ENCODE data around the gene PEX19. TPM values are rescaled to one million over a fixed set of nuclear protein-coding genes. Genes with fewer than 3 reads are reported as not detected.

The PEX19 gene
- total RNA-seq, 1 experiment from 2014 or later, result 50.1 TPM

- POLR2A ChIA-PET (ENCODE audit: unreplicated experiment), result no interaction called here
- H3F3A ChIP-seq (ENCODE audit: insufficient read depth, low read depth), result no peaks in the 10 kb centered on the region; the same call in none of the 2 replicates
- no peaks in the 10 kb centered on the region for H3K27me3 ChIP-seq (ENCODE audit: insufficient read depth, low read depth)
- no peak overlapping the region for H3K27ac ChIP-seq
- no peaks in the 10 kb centered on the region for H3K4me1 ChIP-seq (replicated peaks; ENCODE audit: insufficient read depth)
- intact Hi-C loops (cut with micrococcal nuclease; ENCODE audit: unreplicated experiment), result no loop called here
- no TSS peak for BruUV-seq (replicated peaks)
- peaks cover 65% of the 10 kb centered on the region for H3K36me3 ChIP-seq (ENCODE audit: low read depth)
- TF ChIP-seq CTCF (conservative IDR thresholded peaks at IDR 0.05) (no peak), EZH2 (IDR thresholded peaks at IDR 0.05; ENCODE audit: low read depth) (no peak)
- CTCF ChIA-PET, result no interaction called here
- DNase-seq, result no peak
- no peaks in the 10 kb centered on the region for H3K79me2 ChIP-seq (ENCODE audit: low read depth)
- H3K4me2 ChIP-seq, result no peak overlapping the region
- H3K9me2 ChIP-seq (ENCODE audit: insufficient read depth), result no peaks in the 10 kb centered on the region
- no peak overlapping the region for H2AFZ ChIP-seq
- H3K9me3 ChIP-seq (ENCODE audit: insufficient read depth, low read depth), result no peaks in the 10 kb centered on the region
- H3K4me3 ChIP-seq, result no peak overlapping the region
- no peaks in the 10 kb centered on the region for H4K20me1 ChIP-seq (ENCODE audit: insufficient read depth)
Observed at GRCh38 chr1:160300173-160300572, 15.2 kb upstream of the PEX19 start.

DNA sequence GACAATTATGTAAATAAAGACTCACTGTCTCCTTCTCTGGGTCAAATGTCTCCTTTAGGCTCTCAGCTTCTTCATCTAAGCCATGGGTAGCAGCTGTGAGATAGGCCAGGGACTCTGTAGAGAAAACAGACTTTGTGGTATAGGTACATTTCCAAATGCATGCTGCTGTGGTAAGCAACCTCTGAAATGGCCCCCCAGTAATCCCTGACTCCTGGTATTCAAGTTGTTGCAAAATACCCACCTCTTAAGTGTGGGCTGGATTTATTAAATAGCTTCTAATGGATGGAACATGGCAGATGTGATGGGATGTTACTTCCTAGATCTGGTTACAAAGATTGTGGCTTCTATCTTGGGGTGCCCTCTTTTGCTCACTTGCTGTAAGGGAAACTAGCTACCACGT lies 11.1 kb upstream of the PEX19 start:
- DNase-seq, result no peak
- H3K79me2 ChIP-seq (ENCODE audit: low read depth), result no peaks in the 10 kb centered on the region
- H3K9me3 ChIP-seq (ENCODE audit: insufficient read depth, low read depth), result no peaks in the 10 kb centered on the region
- H3K9me2 ChIP-seq (ENCODE audit: insufficient read depth), result no peaks in the 10 kb centered on the region
- H3K27me3 ChIP-seq (ENCODE audit: insufficient read depth, low read depth), result no peaks in the 10 kb centered on the region
- TF ChIP-seq EZH2 (IDR thresholded peaks at IDR 0.05; ENCODE audit: low read depth), result no peak
- TF ChIP-seq CTCF (conservative IDR thresholded peaks at IDR 0.05), result no peak
- H2AFZ ChIP-seq, result no peak overlapping the region
- no peak overlapping the region for H3K27ac ChIP-seq
- no peak overlapping the region for H3K4me2 ChIP-seq
- H3K36me3 ChIP-seq (ENCODE audit: low read depth), result peaks cover 48% of the 10 kb centered on the region
- H3K4me1 ChIP-seq (replicated peaks; ENCODE audit: insufficient read depth), result no peaks in the 10 kb centered on the region
- no peak overlapping the region for H3K4me3 ChIP-seq
- intact Hi-C loops (cut with micrococcal nuclease; ENCODE audit: unreplicated experiment), result no loop called here
- BruUV-seq (replicated peaks), result no TSS peak
- peaks cover 6% of the 10 kb centered on the region; the same call in 1 of the 2 replicates for H4K20me1 ChIP-seq (ENCODE audit: insufficient read depth)
- POLR2A ChIA-PET (ENCODE audit: unreplicated experiment), result no interaction called here
- CTCF ChIA-PET, result no interaction called here
- peaks cover 11% of the 10 kb centered on the region for H3F3A ChIP-seq (ENCODE audit: insufficient read depth, low read depth)

GRCh38 chr1:160293020-160293968 lies 8.4 kb upstream of the PEX19 start:
- peaks cover 44% of the 10 kb centered on the region for H3K36me3 ChIP-seq (ENCODE audit: low read depth)

More at GRCh38 chr1:160293020-160293968, 8.4 kb upstream of the PEX19 start:
- Histone ChIP-seq H2AFZ (no peak overlapping the region), H3K4me3 (no peak overlapping the region), H3K9me2 (ENCODE audit: insufficient read depth) (no peaks in the 10 kb centered on the region), H3K27ac (no peak overlapping the region), H3K9me3 (ENCODE audit: insufficient read depth, low read depth) (no peaks in the 10 kb centered on the region), H3F3A (ENCODE audit: insufficient read depth, low read depth) (peaks cover 11% of the 10 kb centered on the region), H3K27me3 (ENCODE audit: insufficient read depth, low read depth) (no peaks in the 10 kb centered on the region), H3K4me2 (no peak overlapping the region), H3K4me1 (replicated peaks; ENCODE audit: insufficient read depth) (no peaks in the 10 kb centered on the region), H4K20me1 (ENCODE audit: insufficient read depth) (peaks cover 9% of the 10 kb centered on the region; the same call in 1 of the 2 replicates), H3K79me2 (ENCODE audit: low read depth) (no peaks in the 10 kb centered on the region)
- POLR2A ChIA-PET (ENCODE audit: unreplicated experiment), result interaction anchor here (0.7 kb wide), 1 partner anchor 263 kb away, joined by 4 read pairs; no protein-coding TSS in a partner anchor
- no peak for DNase-seq
- TF ChIP-seq EZH2 (IDR thresholded peaks at IDR 0.05; ENCODE audit: low read depth) (no peak), CTCF (conservative IDR thresholded peaks at IDR 0.05) (no peak)
- CTCF ChIA-PET, result interaction anchor here (0.6 to 2.8 kb wide), 2 partner anchors 80 to 100 kb away, joined by 4 to 24 read pairs; no protein-coding TSS in a partner anchor
- intact Hi-C loops (cut with micrococcal nuclease; ENCODE audit: unreplicated experiment), result no loop called here
- BruUV-seq (replicated peaks), result no TSS peak
